KBM-7 (cell line): ENCODE data around the gene RASSF1.

Source experiments
- DNase-seq: peaks from one replicate; pipeline ENCODE4 v3.0.0-alpha.2; 2015
- in situ Hi-C: fragments of 300-500 bp; cut with MboI; formaldehyde crosslinking; loops from 2 replicates; pipeline ENCODE4 v1.14.3; 2020; ENCODE audit warnings: low sequenced_read_pairs, low pct_unique_long_range_greater_than_20kb, mixed read lengths

The RASSF1 gene

DNA sequence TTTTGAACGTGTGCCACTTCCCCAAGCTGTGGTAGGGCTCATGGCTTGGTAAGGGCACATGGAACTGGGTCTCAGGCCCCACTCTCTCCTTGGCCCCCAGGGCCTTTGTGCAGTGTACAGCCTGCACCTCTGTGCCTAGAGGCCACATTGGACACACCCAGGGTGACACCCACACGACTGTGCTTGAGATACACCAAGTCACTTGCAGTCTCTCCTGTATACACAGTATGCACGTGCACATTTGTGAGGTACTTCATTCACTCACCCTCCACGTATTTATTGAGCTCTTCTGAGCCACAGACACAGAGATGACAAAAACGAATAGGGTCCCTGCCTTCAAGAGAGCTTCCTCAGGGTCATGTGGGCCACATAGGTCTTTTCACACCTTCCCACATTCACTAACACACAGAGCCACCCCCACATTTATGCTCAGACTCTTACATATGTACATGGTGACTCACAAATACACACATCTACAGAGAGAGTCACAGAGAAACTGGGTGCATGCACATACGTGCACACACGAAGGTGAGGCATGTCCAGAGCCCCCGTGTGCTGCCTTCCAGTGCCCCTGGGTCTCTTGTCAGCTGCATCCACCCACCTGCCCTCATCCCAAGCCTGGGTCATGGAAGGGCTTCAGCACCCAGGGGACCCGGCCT, 28.5 kb upstream of the RASSF1 start:
- in situ Hi-C loops: no loop called here
- no peak for DNase-seq

DNA sequence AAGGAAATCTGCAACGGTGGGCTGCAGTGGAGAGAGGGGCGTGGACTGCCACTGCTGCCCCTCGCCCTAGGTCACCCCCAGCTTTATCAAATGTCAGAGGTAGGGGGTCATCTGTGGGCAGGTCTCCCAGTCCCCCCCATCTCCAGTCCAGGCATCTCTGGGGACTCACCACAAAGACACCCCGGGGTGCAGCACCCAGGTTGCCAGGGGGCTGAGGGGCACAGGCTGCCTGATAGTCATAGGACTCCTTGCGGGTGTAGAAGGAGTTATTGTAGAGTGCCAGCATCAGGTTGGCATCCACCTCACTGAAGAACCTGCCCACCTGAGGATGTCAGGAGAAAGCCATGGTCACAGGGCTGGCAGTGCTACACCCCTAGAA, 25.2 kb upstream of the RASSF1 start:
- in situ Hi-C loops: no loop called here
- no peak for DNase-seq

DNA sequence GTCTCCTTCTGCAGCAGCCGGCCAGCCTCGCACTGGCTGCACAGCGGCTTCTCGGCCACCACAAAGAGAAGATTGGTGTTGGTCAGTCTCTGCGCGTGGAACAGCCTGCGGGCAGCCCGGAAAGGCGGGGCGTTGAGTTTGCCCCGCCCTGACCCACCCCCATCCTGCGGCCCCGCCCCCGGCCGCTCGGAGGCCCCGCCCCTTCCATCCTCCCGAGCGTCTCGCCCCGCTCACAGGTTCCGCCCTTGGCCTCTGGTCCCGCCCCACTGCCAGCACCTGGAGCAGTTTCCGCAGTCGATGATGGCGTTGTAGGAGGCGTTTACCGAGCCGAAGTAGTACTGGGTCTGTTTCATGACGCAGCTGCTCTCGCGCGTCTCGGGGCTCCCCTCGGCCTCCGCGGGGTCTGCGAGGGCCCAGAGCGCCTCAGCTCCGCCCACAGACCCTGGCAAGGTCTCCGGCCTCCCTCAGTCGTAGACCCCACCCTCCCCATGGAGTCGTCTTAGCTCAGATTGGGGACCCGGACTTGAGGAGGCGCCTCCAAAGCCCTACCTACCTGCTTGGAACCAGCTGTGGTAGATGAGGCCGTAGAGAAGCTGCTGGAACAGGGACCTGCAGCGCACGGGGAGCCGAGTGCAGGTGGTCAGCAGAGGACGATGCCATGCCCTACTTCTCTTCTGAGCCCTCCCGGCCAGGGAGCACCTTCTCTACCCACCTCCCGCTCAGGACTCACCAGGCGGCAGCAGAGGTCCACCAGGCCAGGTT, 24.6 kb upstream of the RASSF1 start:
- in situ Hi-C loops: no loop called here

GRCh38 chr3:50364573-50365079, 24.0 kb upstream of the RASSF1 start:
- DNase-seq: no peak
- in situ Hi-C loops: no loop called here

More for the DNA sequence above, 24.6 kb upstream of the RASSF1 start:
- peak; percentile 71 for DNase-seq

DNA sequence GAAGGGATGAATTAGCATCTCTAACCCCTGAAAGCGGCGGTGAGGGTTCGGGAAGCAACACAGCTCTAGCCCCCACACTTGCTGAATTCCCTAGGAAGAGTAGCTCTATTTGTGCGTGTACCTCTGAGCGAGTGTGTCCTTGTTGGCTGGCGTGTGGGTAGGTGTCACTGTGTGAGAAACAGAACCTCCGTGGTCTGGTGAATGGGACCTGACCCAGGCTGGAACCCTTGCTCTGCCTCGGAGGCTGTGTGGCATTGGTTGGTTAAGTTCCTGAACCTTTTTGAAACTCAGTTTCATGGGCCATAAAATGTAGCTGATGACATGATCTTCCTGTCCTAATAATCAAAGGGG, 19.1 kb upstream of the RASSF1 start:
- in situ Hi-C loops: no loop called here

DNA sequence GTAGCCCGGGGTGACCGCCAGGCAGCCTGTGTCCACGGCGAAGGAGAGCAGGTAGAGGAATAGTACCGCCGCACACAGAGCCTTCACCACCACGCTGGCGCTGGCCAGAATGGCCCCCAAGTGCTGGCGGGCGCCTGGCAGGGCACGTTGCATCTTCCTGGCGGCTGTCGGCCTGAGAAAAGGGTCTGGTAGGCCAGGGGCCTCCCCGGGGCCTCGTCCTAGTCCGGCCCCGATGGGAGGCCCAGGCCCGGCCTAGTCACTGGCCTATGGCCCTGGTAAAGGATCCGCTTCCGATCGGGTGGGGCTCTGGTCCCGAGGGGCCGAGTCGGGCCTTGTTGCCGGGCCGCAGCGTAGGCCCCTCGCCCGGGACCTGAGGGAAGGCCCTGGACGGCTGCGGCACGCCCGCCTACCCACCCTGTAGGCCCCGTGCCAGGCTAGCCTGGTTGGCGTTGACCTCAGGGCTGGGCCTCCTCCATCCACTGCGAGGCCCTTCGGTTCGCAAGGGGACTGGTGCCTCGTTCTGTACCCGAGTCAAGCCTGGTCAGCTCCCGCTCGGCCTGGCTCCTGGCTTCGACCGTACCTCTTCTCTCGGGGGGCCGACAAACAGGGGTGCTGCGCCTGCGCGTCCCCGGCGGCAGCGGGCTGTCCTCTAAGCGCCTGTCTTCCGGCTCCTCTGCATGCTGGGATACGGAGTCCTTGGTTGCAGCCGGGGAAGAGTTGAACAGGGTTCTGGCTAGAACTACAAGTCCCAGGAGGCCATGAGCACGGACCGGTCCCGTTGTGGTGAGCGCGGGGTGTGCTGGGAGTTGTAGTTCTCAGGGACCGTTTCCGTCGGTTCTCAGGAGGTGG, 18.5 kb upstream of the RASSF1 start, which contains the start of gene TMEM115:
TSS of gene TMEM115 (minus strand) at position 611 of the 849 bp plus-strand sequence. CDS start at position 153, 458 bp downstream.
- in situ Hi-C loops: no loop called here

More for the DNA sequence above, 19.1 kb upstream of the RASSF1 start:
- DNase-seq: no peak

GRCh38 chr3:50358355-50358910, 17.8 kb upstream of the RASSF1 start:
- in situ Hi-C loops: no loop called here
- no peak for DNase-seq

More for the DNA sequence above, 18.5 kb upstream of the RASSF1 start, which contains the start of gene TMEM115:
- peak; percentile 96 for DNase-seq

- DNase-seq: no peak
- in situ Hi-C loops: no loop called here
Observed at GRCh38 chr3:50357481-50357880, 16.8 kb upstream of the RASSF1 start.

- in situ Hi-C loops: no loop called here
- peak; percentile 53 for DNase-seq
Observed at GRCh38 chr3:50356553-50356952, 15.9 kb upstream of the RASSF1 start.

- in situ Hi-C loops: no loop called here
- DNase-seq: no peak
Observed at GRCh38 chr3:50355829-50356552, 15.4 kb upstream of the RASSF1 start.

GRCh38 chr3:50354850-50355249, 14.2 kb upstream of the RASSF1 start:
- in situ Hi-C loops: no loop called here
- no peak for DNase-seq

GRCh38 chr3:50354186-50354764, 13.6 kb upstream of the RASSF1 start:
- in situ Hi-C loops: no loop called here
- DNase-seq: no peak

DNA sequence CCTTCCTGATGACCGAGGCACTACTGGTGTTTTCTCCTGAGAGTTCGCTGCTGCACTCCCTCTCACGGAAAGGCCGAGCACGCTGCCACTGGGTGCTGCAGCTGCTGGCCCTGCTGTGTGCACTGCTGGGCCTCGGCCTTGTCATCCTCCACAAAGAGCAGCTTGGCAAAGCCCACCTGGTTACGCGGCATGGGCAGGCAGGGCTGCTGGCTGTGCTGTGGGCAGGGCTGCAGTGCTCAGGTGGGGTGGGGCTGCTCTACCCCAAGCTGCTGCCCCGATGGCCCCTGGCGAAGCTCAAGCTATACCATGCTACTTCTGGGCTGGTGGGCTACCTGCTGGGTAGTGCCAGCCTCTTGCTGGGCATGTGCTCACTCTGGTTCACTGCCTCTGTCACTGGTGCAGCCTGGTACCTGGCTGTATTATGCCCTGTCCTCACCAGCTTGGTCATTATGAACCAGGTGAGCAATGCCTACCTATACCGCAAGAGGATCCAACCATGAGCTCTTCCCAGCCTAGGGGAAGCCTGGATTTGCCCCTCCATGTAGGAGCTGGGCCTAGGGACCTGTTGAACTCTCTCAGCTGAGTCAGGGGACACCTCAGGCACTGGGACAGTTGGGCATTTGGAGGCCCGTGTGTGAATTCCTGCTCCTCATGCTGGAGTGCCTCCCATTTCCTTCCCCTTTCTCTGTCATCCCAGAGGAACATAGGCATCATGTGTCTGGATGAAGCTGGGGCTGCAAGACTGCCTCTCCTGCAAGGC, 12.8 kb upstream of the RASSF1 start:
- in situ Hi-C loops: no loop called here
- no peak for DNase-seq

DNA sequence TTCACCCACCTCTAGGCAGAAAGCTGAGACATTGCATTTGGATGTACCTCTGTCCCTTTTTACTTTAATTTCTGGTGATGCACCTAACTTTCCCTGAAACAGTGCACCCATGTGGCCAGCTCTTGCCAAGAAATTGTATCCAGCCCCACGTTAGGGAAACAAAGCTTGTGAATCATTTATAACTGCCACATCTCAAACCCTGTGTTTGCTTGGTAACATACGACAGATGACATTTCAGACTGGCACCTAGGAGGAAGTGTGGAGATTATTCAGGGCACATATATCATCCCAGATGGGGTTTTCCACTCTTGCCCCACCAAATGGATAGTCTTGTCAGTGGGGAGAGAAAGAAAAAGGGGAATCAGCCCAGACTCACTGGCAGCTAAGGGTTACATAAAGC, 12.1 kb upstream of the RASSF1 start:
- in situ Hi-C loops: no loop called here
- no peak for DNase-seq

DNA sequence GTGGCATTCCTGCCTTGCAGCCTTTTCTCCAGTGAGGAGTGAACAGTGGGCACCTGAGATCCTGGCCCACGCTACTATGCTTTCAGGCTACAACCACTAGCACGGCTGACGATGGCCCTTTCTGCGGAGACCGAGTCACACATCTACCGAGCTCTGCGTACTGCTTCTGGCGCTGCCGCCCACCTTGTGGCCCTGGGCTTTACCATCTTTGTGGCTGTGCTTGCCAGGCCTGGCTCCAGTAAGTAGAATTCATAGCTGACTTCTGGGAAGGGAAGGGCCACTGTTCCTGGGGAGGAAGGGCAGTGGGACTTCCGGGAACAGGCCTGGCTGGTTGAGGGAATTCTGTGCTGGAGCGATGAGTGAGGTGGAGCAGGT, 10.7 kb upstream of the RASSF1 start:
- no peak for DNase-seq
- in situ Hi-C loops: no loop called here

DNA sequence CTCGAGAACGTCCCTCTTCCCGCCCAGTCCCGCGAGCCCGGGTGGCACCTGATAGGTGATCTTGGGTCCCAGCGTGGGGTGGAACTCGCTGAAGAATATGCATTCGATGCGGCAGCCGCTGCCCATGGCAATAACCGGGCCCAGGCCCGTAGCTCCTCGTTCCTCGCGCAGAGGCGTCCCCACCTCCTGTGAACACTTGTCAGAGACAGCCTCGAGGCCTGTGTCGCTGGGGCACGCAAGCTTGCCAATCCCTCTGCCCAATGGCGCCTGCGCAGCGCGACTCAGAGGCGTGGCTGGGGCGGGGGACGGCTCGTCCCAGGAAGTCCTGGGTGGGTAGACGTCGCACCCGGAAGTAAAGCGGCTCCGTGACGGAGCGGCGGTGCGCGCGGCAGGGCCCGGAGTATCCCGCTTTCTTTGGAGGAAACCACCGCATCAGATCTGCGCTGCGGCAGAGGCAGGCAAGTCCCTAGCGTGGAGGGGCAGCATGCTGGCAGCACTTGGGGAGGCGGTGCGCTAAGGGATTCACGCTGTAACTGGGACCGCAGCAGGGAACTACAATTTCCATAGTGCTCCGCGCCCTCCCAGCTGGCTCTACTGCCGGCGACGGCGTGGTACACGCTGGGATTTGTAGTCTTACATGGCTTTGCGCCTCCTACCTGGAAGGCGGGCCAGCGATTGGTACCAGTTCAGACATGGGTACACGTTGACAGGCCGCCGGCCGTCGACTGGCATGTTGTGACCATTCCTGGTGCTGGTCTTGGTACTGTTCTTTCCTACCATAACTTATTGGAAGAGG, 10.1 kb upstream of the RASSF1 start, which contains the start of the genes CYB561D2 and NPRL2:
TSS of gene CYB561D2 (plus strand) at position 336 of the 796 bp plus-strand sequence. CDS start 572 bp downstream, outside the sequence.
TSS of gene NPRL2 (minus strand) at position 249 of the 796 bp plus-strand sequence. CDS start at position 126, 123 bp downstream.
- DNase-seq: peak; percentile 96
- in situ Hi-C loops: no loop called here

DNA sequence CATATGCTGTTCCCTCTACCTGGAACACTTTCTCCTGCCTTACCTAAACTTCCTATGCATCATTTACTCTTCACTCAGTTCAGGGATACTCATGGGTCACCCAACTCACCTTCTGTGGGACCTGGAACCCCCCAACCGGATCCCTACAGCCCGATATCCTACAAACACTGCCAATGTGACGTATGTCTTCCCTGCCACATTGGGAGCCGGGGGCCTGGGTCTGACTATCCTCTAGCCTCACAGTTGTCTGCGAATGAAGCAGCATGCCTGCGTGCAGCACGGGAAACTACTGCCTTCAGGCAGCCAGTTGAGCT, 9.5 kb upstream of the RASSF1 start:
- in situ Hi-C loops: no loop called here
- no peak for DNase-seq
